Liver (tissue), 9 donors: ENCODE results near the gene BLNK. TPM values are rescaled to one million over a fixed set of nuclear protein-coding genes. Genes with fewer than 3 reads are reported as not detected.

ENCODE experiments used
- DNase-seq: peaks from one replicate; pipeline ENCODE4 v3.0.0-alpha.2; 2017; ENCODE audit warnings: low spot score
- H3K27ac ChIP-seq, 2 donors: one replicate each; pipeline ENCODE4 v1.7.0; 2013; ENCODE audit warnings: inconsistent platforms in 2 of 2, low read length in 2 of 2, control low read depth in 1 of 2, low read depth in 1 of 2, mild to moderate bottlenecking in 1 of 2
- H3K27me3 ChIP-seq, 4 donors: one replicate each; pipeline versions ENCODE4 v1.6.1 to v1.7.0; 2013; ENCODE audit warnings: low read length in 3 of 4, inconsistent platforms in 1 of 4, mild to moderate bottlenecking in 1 of 4, moderate library complexity in 1 of 4; ENCODE audit not compliant: control insufficient read depth in 4 of 4, insufficient read depth in 4 of 4
- H3K36me3 ChIP-seq, 4 donors: one replicate each; pipeline versions ENCODE4 v1.6.1 to v1.7.0; 2013; ENCODE audit warnings: low read length in 3 of 4, mild to moderate bottlenecking in 3 of 4, low read depth in 1 of 4, moderate library complexity in 1 of 4; ENCODE audit not compliant: control insufficient read depth in 4 of 4, insufficient read depth in 3 of 4
- H3K4me1 ChIP-seq, 4 donors: one replicate each; pipeline versions ENCODE4 v1.6.1 to v1.7.0; 2013; ENCODE audit warnings: low read length in 3 of 4, mild to moderate bottlenecking in 3 of 4, moderate library complexity in 1 of 4; ENCODE audit not compliant: control insufficient read depth in 4 of 4, insufficient read depth in 4 of 4
- H3K4me3 ChIP-seq, 3 donors: one replicate each; pipeline versions ENCODE4 v1.6.1 to v1.7.0; 2013; ENCODE audit warnings: low read length in 3 of 3, control low read depth in 1 of 3, low read depth in 1 of 3, mild to moderate bottlenecking in 1 of 3
- H3K9ac ChIP-seq, 2 donors: one replicate each; pipeline ENCODE4 v1.7.0; 2013; ENCODE audit warnings: low read length in 2 of 2, mild to moderate bottlenecking in 2 of 2, moderate library complexity in 2 of 2, control low read depth in 1 of 2, low read depth in 1 of 2
- H3K9me3 ChIP-seq, 4 donors: one replicate each; pipeline versions ENCODE4 v1.6.1 to v1.7.0; 2013; ENCODE audit warnings: low read length in 3 of 4; ENCODE audit not compliant: control insufficient read depth in 4 of 4
- EGR1 ChIP-seq, 2 donors: IDR thresholded peaks; 2 replicates each; pipeline ENCODE4 v1.6.1; 2016 to 2018; ENCODE audit warnings: antibody characterized with exemption in 2 of 2, low read depth in 2 of 2
- FOXA1 ChIP-seq: IDR thresholded peaks from 2 replicates; pipeline ENCODE4 v1.6.1; 2016; ENCODE audit warnings: antibody characterized with exemption
- FOXA2 ChIP-seq: IDR thresholded peaks from 2 replicates; pipeline ENCODE4 v1.6.1; 2016; ENCODE audit warnings: antibody characterized with exemption
- GABPA ChIP-seq, 2 donors: IDR thresholded peaks in 1 of 2; conservative IDR thresholded peaks in 1 of 2; 2 replicates each; pipeline ENCODE4 v1.6.1; 2016; ENCODE audit warnings: antibody characterized with exemption in 2 of 2, mild to moderate bottlenecking in 1 of 2, moderate library complexity in 1 of 2
- HNF4G ChIP-seq: IDR thresholded peaks from 2 replicates; pipeline ENCODE4 v1.6.1; 2016; ENCODE audit warnings: antibody characterized with exemption
- JUND ChIP-seq, 2 donors: IDR thresholded peaks; 2 replicates each; pipeline ENCODE4 v1.6.1; 2016; ENCODE audit warnings: antibody characterized with exemption in 2 of 2
- RAD21 ChIP-seq, 2 donors: IDR thresholded peaks; 2 replicates each; pipeline ENCODE4 v1.6.1; 2016; ENCODE audit warnings: antibody characterized with exemption in 2 of 2, mild to moderate bottlenecking in 2 of 2
- REST ChIP-seq: IDR thresholded peaks from 2 replicates; pipeline ENCODE4 v1.6.1; 2016; ENCODE audit warnings: antibody characterized with exemption, mild to moderate bottlenecking
- TAF1 ChIP-seq: conservative IDR thresholded peaks from 2 replicates; pipeline ENCODE4 v1.6.1; 2016; ENCODE audit warnings: antibody characterized with exemption, mild to moderate bottlenecking
- WGBS: extraction: QIAGEN DNeasy Blood & Tissue Kit; methylation state at CpG from one replicate; pipeline ENCODE4 v1.1.7; 2013; 5-methylcytosine and 5-hydroxymethylcytosine counted together
- polyA plus RNA-seq, 2 donors: library from polyadenylated mRNA; stranded (reverse) in 1 of 2; unstranded in 1 of 2; fragments of 200-250 nt in 1 of 2; fragments of >200 nt in 1 of 2; fragmentation: Nextera tagmentation in 1 of 2; extraction: Ambion mirVana in 1 of 2; gene quantifications; one replicate each; pipeline versions ENCODE4 v1.2.1 to v1.2.3, GENCODE V29; 2013 to 2015
- total RNA-seq, 2 donors: library from RNA; depleted of rRNA; stranded (reverse); fragments of >200 nt; gene quantifications; one replicate each; pipeline ENCODE4 v1.2.3, GENCODE V29; 2014
- TF ChIP-seq, protein P1 (sequence below): IDR thresholded peaks from 2 replicates; pipeline ENCODE4 v1.6.1; 2016; ENCODE audit warnings: antibody characterized with exemption
- TF ChIP-seq, protein P2 (sequence below): IDR thresholded peaks from 2 replicates; pipeline ENCODE4 v1.6.1; 2016; ENCODE audit warnings: antibody characterized with exemption
- donor health status: healthy.
- donor health status: healthy.
- donor health status: healthy.
- donor health status: healthy.
- donor health status: healthy.

Gene BLNK
- total and polyA plus RNA-seq, 4 donors, result 3.3 to 45.2 (median 14.5) TPM

DNA sequence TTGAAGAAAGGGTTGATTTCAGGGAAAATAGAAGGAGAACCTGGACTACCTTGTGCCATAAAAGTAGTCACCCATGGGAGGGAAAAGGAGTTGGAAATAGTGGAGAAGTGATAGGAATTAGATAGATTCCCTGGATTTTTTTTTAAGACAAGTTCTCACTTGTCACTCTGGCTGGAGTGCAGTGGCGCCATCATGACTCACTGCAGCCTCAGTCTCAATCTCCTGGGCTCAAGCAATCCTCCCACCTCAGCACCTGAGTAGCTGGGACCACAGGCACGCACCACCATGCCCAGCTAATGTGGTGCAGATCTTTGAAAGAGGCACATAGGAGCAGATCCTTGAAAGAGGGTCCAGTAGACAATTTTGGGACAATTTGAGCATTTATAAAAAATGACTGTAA lies 9.5 kb upstream of the BLNK start:
- 92% methylated on average over 2 of the region's 2 CpGs for WGBS
- no peak for TF ChIP-seq GABPA (IDR thresholded peaks at IDR 0.05 in 1 of 2, conservative IDR thresholded peaks at IDR 0.05 in 1 of 2)
- Histone ChIP-seq H3K9ac (no peak overlapping the region), H3K4me3 (no peak overlapping the region), H3K27ac (no peak overlapping the region), H3K27me3 (no peaks in the 10 kb centered on the region), H3K36me3 (no peaks in the 10 kb centered on the region), H3K4me1 (peaks cover 10 to 29% (median 19%) of the 10 kb centered on the region in 4 donors), H3K9me3 (no peaks in the 10 kb centered on the region)
- no peak for DNase-seq

- Histone ChIP-seq H3K4me1 (peaks cover 10 to 25% (median 16%) of the 10 kb centered on the region in 4 donors), H3K36me3 (no peaks in the 10 kb centered on the region), H3K27me3 (no peaks in the 10 kb centered on the region), H3K27ac (no peak overlapping the region), H3K4me3 (no peak overlapping the region), H3K9ac (no peak overlapping the region), H3K9me3 (no peaks in the 10 kb centered on the region)
- WGBS, result 89% methylated on average over 3 of the region's 3 CpGs
- TF ChIP-seq RAD21 (IDR thresholded peaks at IDR 0.05), result no peak
- no peak for TF ChIP-seq FOXA2
- no peak for TF ChIP-seq TAF1
- no peak for TF ChIP-seq JUND (IDR thresholded peaks at IDR 0.05)
- TF ChIP-seq, protein P1, sequence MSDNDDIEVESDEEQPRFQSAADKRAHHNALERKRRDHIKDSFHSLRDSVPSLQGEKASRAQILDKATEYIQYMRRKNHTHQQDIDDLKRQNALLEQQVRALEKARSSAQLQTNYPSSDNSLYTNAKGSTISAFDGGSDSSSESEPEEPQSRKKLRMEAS, result no peak
- no peak for TF ChIP-seq EGR1 (IDR thresholded peaks at IDR 0.05; ENCODE audit: low read depth in 2 of 2)
- no peak for TF ChIP-seq HNF4G
- no peak for DNase-seq
Measured at GRCh38 chr10:96279191-96279641, 7.8 kb upstream of the BLNK start.

DNA sequence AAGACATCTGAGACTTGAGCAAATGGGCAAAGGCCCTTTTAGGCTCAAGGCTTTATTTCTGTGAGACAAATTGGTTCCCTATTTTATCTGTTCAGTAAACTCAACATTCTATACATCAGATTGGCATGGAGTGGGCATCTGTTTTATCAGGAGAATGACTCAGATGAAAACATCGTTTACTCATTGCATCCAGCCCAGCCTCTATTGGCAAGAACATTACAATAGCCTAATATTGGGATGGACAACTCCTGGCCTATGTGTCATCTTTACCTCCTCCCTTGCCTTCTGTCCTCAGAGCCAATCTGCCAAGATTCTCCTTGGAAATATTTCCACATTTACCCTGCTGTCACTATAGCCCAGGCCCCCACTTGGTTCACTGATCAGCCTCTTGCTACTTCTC lies 5.5 kb upstream of the BLNK start:
- no peak for TF ChIP-seq JUND (IDR thresholded peaks at IDR 0.05)
- TF ChIP-seq HNF4G, result no peak
- TF ChIP-seq TAF1, result no peak
- no peak for TF ChIP-seq FOXA1
- no peak for TF ChIP-seq RAD21 (IDR thresholded peaks at IDR 0.05)
- TF ChIP-seq REST, result no peak
- no peak for TF ChIP-seq GABPA (IDR thresholded peaks at IDR 0.05 in 1 of 2, conservative IDR thresholded peaks at IDR 0.05 in 1 of 2)
- TF ChIP-seq, protein P2, sequence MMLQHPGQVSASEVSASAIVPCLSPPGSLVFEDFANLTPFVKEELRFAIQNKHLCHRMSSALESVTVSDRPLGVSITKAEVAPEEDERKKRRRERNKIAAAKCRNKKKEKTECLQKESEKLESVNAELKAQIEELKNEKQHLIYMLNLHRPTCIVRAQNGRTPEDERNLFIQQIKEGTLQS, result no peak
- TF ChIP-seq FOXA2, result no peak
- no peaks in the 10 kb centered on the region for H3K36me3 ChIP-seq
- H3K9ac ChIP-seq, result no peak overlapping the region
- no peaks in the 10 kb centered on the region for H3K9me3 ChIP-seq
- DNase-seq, result no peak
- no peaks in the 10 kb centered on the region for H3K27me3 ChIP-seq
- no peak overlapping the region for H3K4me3 ChIP-seq
- H3K4me1 ChIP-seq, result peaks cover 9 to 23% (median 16%) of the 10 kb centered on the region in 4 donors
- WGBS, result 78% methylated on average over 1 of the region's 1 CpG
- H3K27ac ChIP-seq, result no peak overlapping the region
